SHP77 treated with DMSO at 0.1 percent for 48 hours (cell line): ENCODE results near the gene SENP6.
"Not testable (repeated sequence)": the region's sequence is repeated elsewhere in the genome, so short reads cannot be mapped to it uniquely, and the experiment has no call there.

ENCODE experiments used
- DNase-seq: peaks from one replicate; lab custom pipeline; 2025; lab: John Stamatoyannopoulos, UW

SENP6 gene

GRCh38 chr6:75666592-75666991 lies 64.9 kb downstream of the SENP6 start:
- no peak for DNase-seq

GRCh38 chr6:75673884-75674283 lies 72.2 kb downstream of the SENP6 start:
- DNase-seq: no peak

GRCh38 chr6:75676377-75676776 lies 74.7 kb downstream of the SENP6 start:
- DNase-seq: no peak

GRCh38 chr6:75682548-75682947 lies 80.9 kb downstream of the SENP6 start:
- DNase-seq: not testable (repeated sequence)

GRCh38 chr6:75683005-75683404 lies 81.3 kb downstream of the SENP6 start:
- not testable (repeated sequence) for DNase-seq

- DNase-seq: not testable (repeated sequence)
Measured at GRCh38 chr6:75687535-75687934, 85.9 kb downstream of the SENP6 start.

GRCh38 chr6:75687937-75688336 lies 86.3 kb downstream of the SENP6 start:
- DNase-seq: not testable (repeated sequence)

- no peak for DNase-seq
Measured at GRCh38 chr6:75689576-75689975, 87.9 kb downstream of the SENP6 start.

- DNase-seq: no peak
Measured at GRCh38 chr6:75691012-75691411, 89.3 kb downstream of the SENP6 start.

GRCh38 chr6:75693534-75693933 lies 91.9 kb downstream of the SENP6 start:
- DNase-seq: no peak

- DNase-seq: no peak
Measured at GRCh38 chr6:75694406-75694805, 92.7 kb downstream of the SENP6 start.

GRCh38 chr6:75708334-75708733 lies 106.7 kb downstream of the SENP6 start:
- DNase-seq: not testable (repeated sequence)

GRCh38 chr6:75711173-75711572 lies 109.5 kb downstream of the SENP6 start:
- DNase-seq: no peak

- DNase-seq: no peak
Measured at GRCh38 chr6:75719133-75719532, 117.5 kb downstream of the SENP6 start.

- no peak for DNase-seq
Measured at GRCh38 chr6:75723382-75723781, 121.7 kb downstream of the SENP6 start.

- DNase-seq: no peak
Measured at GRCh38 chr6:75727206-75727605, 125.5 kb downstream of the SENP6 start.

- DNase-seq: not testable (repeated sequence)
Measured at GRCh38 chr6:75731029-75731428, 129.3 kb downstream of the SENP6 start.

GRCh38 chr6:75735491-75736186 lies 134.0 kb downstream of the SENP6 start:
- DNase-seq: no peak

GRCh38 chr6:75743971-75744370 lies 142.3 kb downstream of the SENP6 start:
- no peak for DNase-seq

- DNase-seq: no peak
Measured at GRCh38 chr6:75745404-75745803, 143.7 kb downstream of the SENP6 start.

GRCh38 chr6:75746221-75746620 lies 144.5 kb downstream of the SENP6 start:
- DNase-seq: no peak

- DNase-seq: no peak
Measured at GRCh38 chr6:75747152-75747992, 145.7 kb downstream of the SENP6 start.

- DNase-seq: no peak
Measured at GRCh38 chr6:75748003-75748742, 146.5 kb downstream of the SENP6 start.
